Tibial nerve (tissue), 4 donors: ENCODE measurements around the gene LRRC14B.

ENCODE experiments used
- EP300 ChIP-seq, 2 donors: sonication (generic); formaldehyde crosslinking; IDR thresholded peaks; one replicate each; pipeline ENCODE4 v1.6.1; 2017; ENCODE audit warnings: antibody characterized with exemption in 2 of 2, mild to moderate bottlenecking in 1 of 2
- POLR2A ChIP-seq, 2 donors: fragments of 450-650 bp; IDR thresholded peaks; one replicate each; pipeline ENCODE4 v1.6.1; 2017; ENCODE audit warnings: antibody characterized with exemption in 2 of 2, mild to moderate bottlenecking in 2 of 2, moderate library complexity in 2 of 2
- TF ChIP-seq, protein P1 (sequence below), 5 experiments: fragments of 200-600 bp in 3 of 5; fragments of 450-650 bp in 2 of 5; sonication (generic) in 3 of 5; IDR thresholded peaks; one replicate each; pipeline ENCODE4 v1.5.1; 2016 to 2019; ENCODE audit warnings: antibody characterized with exemption in 5 of 5, mild to moderate bottlenecking in 3 of 5, moderate library complexity in 2 of 5

DNA sequence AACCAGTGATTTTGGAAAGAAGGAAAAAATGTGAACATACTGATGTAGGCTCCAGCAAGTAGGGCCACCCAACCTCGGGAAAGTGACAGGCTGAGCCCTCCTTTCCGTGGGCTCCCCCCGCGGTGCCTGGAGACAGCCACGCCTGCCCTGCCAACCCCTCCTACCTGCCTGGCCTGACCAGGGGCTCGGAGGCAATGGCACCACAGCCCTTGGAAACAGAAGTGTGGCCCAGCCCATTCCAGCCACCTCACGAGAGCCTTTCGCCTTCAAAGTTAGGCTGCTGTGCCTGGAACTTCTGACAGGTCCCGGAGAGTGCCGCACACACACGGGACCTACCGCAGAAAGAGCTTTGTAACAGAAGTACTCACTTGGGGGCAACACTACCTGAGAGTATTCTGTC, 49.5 kb upstream of the LRRC14B start:
- TF ChIP-seq, protein P1, sequence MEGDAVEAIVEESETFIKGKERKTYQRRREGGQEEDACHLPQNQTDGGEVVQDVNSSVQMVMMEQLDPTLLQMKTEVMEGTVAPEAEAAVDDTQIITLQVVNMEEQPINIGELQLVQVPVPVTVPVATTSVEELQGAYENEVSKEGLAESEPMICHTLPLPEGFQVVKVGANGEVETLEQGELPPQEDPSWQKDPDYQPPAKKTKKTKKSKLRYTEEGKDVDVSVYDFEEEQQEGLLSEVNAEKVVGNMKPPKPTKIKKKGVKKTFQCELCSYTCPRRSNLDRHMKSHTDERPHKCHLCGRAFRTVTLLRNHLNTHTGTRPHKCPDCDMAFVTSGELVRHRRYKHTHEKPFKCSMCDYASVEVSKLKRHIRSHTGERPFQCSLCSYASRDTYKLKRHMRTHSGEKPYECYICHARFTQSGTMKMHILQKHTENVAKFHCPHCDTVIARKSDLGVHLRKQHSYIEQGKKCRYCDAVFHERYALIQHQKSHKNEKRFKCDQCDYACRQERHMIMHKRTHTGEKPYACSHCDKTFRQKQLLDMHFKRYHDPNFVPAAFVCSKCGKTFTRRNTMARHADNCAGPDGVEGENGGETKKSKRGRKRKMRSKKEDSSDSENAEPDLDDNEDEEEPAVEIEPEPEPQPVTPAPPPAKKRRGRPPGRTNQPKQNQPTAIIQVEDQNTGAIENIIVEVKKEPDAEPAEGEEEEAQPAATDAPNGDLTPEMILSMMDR (IDR thresholded peaks at IDR 0.05) = no peak
- TF ChIP-seq POLR2A (IDR thresholded peaks at IDR 0.05) = no peak
- TF ChIP-seq EP300 (IDR thresholded peaks at IDR 0.05) = no peak
